K562 (cell line): ENCODE measurements around the gene SUCLG1. TPM values are rescaled to one million over a fixed set of nuclear protein-coding genes. Genes with fewer than 3 reads are reported as not detected.
A peak's percentile ranks its signal among the peaks of the same experiment; 100 is the strongest.

Source experiments
- ATF1 ChIP-seq, 2 experiments: fragments of 450-650 bp in 1 of 2; IDR thresholded peaks; 2 replicates each; pipeline ENCODE4 v1.6.1; 2016; ENCODE audit warnings: missing compliant biosample characterization in 1 of 2, missing genetic modification characterization in 1 of 2
- COPS2 ChIP-seq: fragments of 450-650 bp; conservative IDR thresholded peaks from 2 replicates; pipeline ENCODE4 v1.6.1; 2016; ENCODE audit warnings: mild to moderate bottlenecking, moderate library complexity
- CTBP1 ChIP-seq: fragments of 450-650 bp; IDR thresholded peaks from 2 replicates; pipeline ENCODE4 v1.6.1; 2016; ENCODE audit warnings: borderline replicate concordance
- TAF15 ChIP-seq: fragments of 200-400 bp; formaldehyde crosslinking; IDR thresholded peaks from 2 replicates; pipeline ENCODE4 v1.6.1; 2017; ENCODE audit warnings: mild to moderate bottlenecking, low read depth, low read length, moderate library complexity
- TCF7L2 ChIP-seq: fragments of 150-350 bp; IDR thresholded peaks from 2 replicates; pipeline ENCODE4 v1.6.1; 2016; ENCODE audit warnings: low read depth, mild to moderate bottlenecking, low read length, moderate library complexity
- TFAM ChIP-seq: fragments of 250-450 bp; sonication (Bioruptor Pico); conservative IDR thresholded peaks from 2 replicates; pipeline ENCODE4 v1.5.0; 2021; ENCODE audit warnings: mild to moderate bottlenecking, moderate library complexity
- ZNF282 ChIP-seq: sonication (generic); formaldehyde crosslinking; IDR thresholded peaks from 2 replicates; pipeline ENCODE4 v1.8.1; 2023; ENCODE audit warnings: missing genetic modification reagents
- polyA plus RNA-seq, 8 experiments: library from polyadenylated mRNA; depleted of rRNA in 4 of 8; stranded (reverse) in 5 of 8; unstranded in 3 of 8; fragments of >200 nt; fragmentation: Nextera tagmentation in 2 of 8; fragmentation: Illumina TruSeq in 1 of 8; extraction: Ambion mirVana in 2 of 8; extraction: Trizol in 1 of 8; gene quantifications; 2 replicates each; pipeline versions ENCODE4 v1.2.1 to v1.2.3, GENCODE V29; 2011 to 2014; ENCODE audit warnings: inconsistent platforms in 1 of 8, missing spikeins in 1 of 8
- total RNA-seq, 7 experiments: library from RNA; depleted of rRNA in 6 of 7; stranded (reverse); fragments of >200 nt in 6 of 7; fragmentation: Illumina TruSeq in 2 of 7; extraction: Trizol in 2 of 7; gene quantifications; 2 replicates each; pipeline versions ENCODE4 v1.2.1 to v1.2.3, GENCODE V29; 2011 to 2021; ENCODE audit warnings: low replicate concordance in 1 of 7
- TF ChIP-seq, protein P1 (sequence below): IDR thresholded peaks from 2 replicates; pipeline ENCODE4 v1.6.1; 2011; ENCODE audit warnings: borderline replicate concordance, low read depth, mild to moderate bottlenecking, moderate library complexity, low read length; ENCODE audit not compliant: insufficient read depth, poor library complexity, severe bottlenecking
- TF ChIP-seq, protein P2 (sequence below): fragments of 450-650 bp; formaldehyde crosslinking; IDR thresholded peaks from 2 replicates; pipeline ENCODE4 v1.4.0; 2020; ENCODE audit warnings: mild to moderate bottlenecking, moderate library complexity
- TF ChIP-seq, protein P3 (sequence below), 2 experiments: fragments of 450-650 bp; formaldehyde crosslinking in 1 of 2; IDR thresholded peaks; 2 replicates each; pipeline versions ENCODE4 v1.4.0 to v1.6.1; 2014 to 2020; ENCODE audit warnings: mild to moderate bottlenecking in 2 of 2, borderline replicate concordance in 1 of 2, low read depth in 1 of 2
- TF ChIP-seq, protein P4 (sequence below), 2 experiments: fragments of 450-650 bp; IDR thresholded peaks; 2 replicates each; pipeline ENCODE4 v1.6.1; 2016

The SUCLG1 gene
- total and polyA plus RNA-seq, 9 of the 15 experiments (the other 6 are each of a cell fraction or from before 2014, with no cell fraction given) = 90.5 to 325 (median 115) TPM

DNA sequence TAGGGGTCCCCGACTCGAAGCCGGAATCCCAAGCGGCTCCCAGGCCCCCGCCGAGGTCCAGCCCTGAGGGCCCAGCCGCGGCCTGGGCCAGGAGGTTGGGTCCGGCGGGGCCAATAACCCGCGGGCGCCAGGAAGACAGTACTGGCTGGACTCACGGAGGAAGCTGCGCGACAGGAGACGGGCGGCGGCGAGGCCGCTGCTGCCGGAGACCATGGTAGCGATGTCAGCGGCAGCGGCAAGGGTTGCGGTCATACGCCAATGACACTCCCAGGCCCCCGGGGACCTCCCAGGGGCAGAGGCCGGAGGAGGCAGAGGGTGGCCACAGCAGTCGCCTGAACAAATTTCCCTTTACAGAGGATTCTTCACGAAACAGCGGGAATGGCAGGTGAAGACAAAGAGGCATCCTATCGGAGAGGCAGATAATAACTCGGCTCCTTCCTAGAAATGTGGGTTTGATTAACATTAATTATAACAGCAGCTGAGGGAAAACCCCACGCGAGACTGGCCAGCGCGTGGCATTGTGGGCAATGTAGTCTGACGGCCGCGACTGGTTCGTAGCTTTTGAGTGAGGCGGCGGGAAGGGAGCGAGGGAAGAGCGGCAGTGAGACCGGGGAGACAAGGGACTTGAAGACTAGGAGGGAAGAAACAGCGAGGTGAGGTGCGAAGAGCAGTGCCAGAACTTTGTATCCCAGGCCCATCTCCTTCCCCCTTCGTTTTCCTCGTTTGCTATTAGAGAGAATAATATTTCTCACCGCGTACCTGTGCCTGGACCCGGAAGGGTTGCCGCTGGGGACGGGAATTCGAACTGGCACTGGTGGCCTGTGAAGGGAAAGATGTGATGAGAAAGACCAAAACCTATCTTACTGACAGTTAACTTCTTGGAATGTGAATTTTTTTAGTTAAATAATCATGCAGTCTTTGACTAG lies at the start of gene SUCLG1 (continued):
- TF ChIP-seq TAF15 (no peak), TCF7L2 (no peak), ZNF282 (no peak), CTBP1 (peak; percentile 54), ATF1 (CRISPR knock-in tag; IDR thresholded peaks at IDR 0.05) (no peak), ATF1 (tag; IDR thresholded peaks at IDR 0.05) (peak; percentile 92), COPS2 (no peak), TFAM (CRISPR knock-in tag) (no peak)
- TF ChIP-seq, protein P1, sequence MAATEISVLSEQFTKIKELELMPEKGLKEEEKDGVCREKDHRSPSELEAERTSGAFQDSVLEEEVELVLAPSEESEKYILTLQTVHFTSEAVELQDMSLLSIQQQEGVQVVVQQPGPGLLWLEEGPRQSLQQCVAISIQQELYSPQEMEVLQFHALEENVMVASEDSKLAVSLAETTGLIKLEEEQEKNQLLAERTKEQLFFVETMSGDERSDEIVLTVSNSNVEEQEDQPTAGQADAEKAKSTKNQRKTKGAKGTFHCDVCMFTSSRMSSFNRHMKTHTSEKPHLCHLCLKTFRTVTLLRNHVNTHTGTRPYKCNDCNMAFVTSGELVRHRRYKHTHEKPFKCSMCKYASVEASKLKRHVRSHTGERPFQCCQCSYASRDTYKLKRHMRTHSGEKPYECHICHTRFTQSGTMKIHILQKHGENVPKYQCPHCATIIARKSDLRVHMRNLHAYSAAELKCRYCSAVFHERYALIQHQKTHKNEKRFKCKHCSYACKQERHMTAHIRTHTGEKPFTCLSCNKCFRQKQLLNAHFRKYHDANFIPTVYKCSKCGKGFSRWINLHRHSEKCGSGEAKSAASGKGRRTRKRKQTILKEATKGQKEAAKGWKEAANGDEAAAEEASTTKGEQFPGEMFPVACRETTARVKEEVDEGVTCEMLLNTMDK = no peak
- TF ChIP-seq, protein P2, sequence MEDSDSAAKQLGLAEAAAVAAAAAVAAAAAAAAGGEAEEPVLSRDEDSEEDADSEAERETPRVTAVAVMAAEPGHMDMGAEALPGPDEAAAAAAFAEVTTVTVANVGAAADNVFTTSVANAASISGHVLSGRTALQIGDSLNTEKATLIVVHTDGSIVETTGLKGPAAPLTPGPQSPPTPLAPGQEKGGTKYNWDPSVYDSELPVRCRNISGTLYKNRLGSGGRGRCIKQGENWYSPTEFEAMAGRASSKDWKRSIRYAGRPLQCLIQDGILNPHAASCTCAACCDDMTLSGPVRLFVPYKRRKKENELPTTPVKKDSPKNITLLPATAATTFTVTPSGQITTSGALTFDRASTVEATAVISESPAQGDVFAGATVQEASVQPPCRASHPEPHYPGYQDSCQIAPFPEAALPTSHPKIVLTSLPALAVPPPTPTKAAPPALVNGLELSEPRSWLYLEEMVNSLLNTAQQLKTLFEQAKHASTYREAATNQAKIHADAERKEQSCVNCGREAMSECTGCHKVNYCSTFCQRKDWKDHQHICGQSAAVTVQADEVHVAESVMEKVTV (CRISPR knock-in tag) = no peak
- TF ChIP-seq, protein P3, sequence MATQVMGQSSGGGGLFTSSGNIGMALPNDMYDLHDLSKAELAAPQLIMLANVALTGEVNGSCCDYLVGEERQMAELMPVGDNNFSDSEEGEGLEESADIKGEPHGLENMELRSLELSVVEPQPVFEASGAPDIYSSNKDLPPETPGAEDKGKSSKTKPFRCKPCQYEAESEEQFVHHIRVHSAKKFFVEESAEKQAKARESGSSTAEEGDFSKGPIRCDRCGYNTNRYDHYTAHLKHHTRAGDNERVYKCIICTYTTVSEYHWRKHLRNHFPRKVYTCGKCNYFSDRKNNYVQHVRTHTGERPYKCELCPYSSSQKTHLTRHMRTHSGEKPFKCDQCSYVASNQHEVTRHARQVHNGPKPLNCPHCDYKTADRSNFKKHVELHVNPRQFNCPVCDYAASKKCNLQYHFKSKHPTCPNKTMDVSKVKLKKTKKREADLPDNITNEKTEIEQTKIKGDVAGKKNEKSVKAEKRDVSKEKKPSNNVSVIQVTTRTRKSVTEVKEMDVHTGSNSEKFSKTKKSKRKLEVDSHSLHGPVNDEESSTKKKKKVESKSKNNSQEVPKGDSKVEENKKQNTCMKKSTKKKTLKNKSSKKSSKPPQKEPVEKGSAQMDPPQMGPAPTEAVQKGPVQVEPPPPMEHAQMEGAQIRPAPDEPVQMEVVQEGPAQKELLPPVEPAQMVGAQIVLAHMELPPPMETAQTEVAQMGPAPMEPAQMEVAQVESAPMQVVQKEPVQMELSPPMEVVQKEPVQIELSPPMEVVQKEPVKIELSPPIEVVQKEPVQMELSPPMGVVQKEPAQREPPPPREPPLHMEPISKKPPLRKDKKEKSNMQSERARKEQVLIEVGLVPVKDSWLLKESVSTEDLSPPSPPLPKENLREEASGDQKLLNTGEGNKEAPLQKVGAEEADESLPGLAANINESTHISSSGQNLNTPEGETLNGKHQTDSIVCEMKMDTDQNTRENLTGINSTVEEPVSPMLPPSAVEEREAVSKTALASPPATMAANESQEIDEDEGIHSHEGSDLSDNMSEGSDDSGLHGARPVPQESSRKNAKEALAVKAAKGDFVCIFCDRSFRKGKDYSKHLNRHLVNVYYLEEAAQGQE (IDR thresholded peaks at IDR 0.05; ENCODE audit: borderline replicate concordance) = no peak
- TF ChIP-seq, protein P3 (CRISPR knock-in tag; IDR thresholded peaks at IDR 0.05; ENCODE audit: low read depth) = no peak
- TF ChIP-seq, protein P4, sequence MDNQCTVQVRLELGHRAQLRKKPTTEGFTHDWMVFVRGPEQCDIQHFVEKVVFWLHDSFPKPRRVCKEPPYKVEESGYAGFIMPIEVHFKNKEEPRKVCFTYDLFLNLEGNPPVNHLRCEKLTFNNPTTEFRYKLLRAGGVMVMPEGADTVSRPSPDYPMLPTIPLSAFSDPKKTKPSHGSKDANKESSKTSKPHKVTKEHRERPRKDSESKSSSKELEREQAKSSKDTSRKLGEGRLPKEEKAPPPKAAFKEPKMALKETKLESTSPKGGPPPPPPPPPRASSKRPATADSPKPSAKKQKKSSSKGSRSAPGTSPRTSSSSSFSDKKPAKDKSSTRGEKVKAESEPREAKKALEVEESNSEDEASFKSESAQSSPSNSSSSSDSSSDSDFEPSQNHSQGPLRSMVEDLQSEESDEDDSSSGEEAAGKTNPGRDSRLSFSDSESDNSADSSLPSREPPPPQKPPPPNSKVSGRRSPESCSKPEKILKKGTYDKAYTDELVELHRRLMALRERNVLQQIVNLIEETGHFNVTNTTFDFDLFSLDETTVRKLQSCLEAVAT (IDR thresholded peaks at IDR 0.05) = no peak
